OCI-LY3 (cell line): ENCODE measurements around the gene CNTNAP4.

Source experiments
- EZH2phosphoT487 ChIP-seq: fragments of 200-600 bp; shearing (Covaris generic); IDR thresholded peaks from 2 replicates; pipeline ENCODE4 v1.6.1; 2018; ENCODE audit warnings: antibody characterized with exemption, mixed run types, low read depth
- TF ChIP-seq, protein P1 (sequence below): fragments of 200-600, 300-600 bp; sonication (generic); IDR thresholded peaks from 2 replicates; pipeline ENCODE4 v1.5.1; 2014; ENCODE audit warnings: antibody characterized with exemption, low read length, low read depth

GRCh38 chr16:76376988-76377387 is 99.8 kb downstream of the CNTNAP4 start:
- TF ChIP-seq, protein P1, sequence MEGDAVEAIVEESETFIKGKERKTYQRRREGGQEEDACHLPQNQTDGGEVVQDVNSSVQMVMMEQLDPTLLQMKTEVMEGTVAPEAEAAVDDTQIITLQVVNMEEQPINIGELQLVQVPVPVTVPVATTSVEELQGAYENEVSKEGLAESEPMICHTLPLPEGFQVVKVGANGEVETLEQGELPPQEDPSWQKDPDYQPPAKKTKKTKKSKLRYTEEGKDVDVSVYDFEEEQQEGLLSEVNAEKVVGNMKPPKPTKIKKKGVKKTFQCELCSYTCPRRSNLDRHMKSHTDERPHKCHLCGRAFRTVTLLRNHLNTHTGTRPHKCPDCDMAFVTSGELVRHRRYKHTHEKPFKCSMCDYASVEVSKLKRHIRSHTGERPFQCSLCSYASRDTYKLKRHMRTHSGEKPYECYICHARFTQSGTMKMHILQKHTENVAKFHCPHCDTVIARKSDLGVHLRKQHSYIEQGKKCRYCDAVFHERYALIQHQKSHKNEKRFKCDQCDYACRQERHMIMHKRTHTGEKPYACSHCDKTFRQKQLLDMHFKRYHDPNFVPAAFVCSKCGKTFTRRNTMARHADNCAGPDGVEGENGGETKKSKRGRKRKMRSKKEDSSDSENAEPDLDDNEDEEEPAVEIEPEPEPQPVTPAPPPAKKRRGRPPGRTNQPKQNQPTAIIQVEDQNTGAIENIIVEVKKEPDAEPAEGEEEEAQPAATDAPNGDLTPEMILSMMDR = no peak
- TF ChIP-seq EZH2phosphoT487 = no peak
